Mesodermal cell (in vitro differentiated cells): ENCODE results near the gene MAP1LC3B2.

Experiments
- H3K27ac ChIP-seq: 2 replicates; pipeline ENCODE4 v1.7.0; 2013; ENCODE audit warnings: mild to moderate bottlenecking, low read depth, low read length, moderate library complexity; ENCODE audit not compliant: severe bottlenecking
- H3K36me3 ChIP-seq: 2 replicates; pipeline ENCODE4 v1.7.1; 2013; ENCODE audit warnings: mild to moderate bottlenecking, low read length, moderate library complexity; ENCODE audit not compliant: control insufficient read depth, insufficient read depth
- H3K4me1 ChIP-seq: one replicate; pipeline ENCODE4 v1.7.1; 2013; ENCODE audit warnings: mild to moderate bottlenecking, low read length; ENCODE audit not compliant: insufficient read depth, control insufficient read depth, poor library complexity, severe bottlenecking
- H3K4me3 ChIP-seq: 2 replicates; pipeline ENCODE4 v1.7.0; 2013; ENCODE audit warnings: low read length, control low read depth, mild to moderate bottlenecking; ENCODE audit not compliant: insufficient read depth, poor library complexity, severe bottlenecking; ENCODE audit errors: extremely low read depth
- H3K9me3 ChIP-seq: 2 replicates; pipeline ENCODE4 v1.7.1; 2013; ENCODE audit warnings: mild to moderate bottlenecking, low read length, moderate library complexity; ENCODE audit not compliant: control insufficient read depth
- WGBS, 2 experiments: methylation state at CpG; one replicate each; pipeline ENCODE4 v1.1.5; 2013; ENCODE audit warnings: missing lambda C conversion rate in 2 of 2; ENCODE audit not compliant: insufficient coverage in 2 of 2; 5-methylcytosine and 5-hydroxymethylcytosine counted together

The MAP1LC3B2 gene

DNA sequence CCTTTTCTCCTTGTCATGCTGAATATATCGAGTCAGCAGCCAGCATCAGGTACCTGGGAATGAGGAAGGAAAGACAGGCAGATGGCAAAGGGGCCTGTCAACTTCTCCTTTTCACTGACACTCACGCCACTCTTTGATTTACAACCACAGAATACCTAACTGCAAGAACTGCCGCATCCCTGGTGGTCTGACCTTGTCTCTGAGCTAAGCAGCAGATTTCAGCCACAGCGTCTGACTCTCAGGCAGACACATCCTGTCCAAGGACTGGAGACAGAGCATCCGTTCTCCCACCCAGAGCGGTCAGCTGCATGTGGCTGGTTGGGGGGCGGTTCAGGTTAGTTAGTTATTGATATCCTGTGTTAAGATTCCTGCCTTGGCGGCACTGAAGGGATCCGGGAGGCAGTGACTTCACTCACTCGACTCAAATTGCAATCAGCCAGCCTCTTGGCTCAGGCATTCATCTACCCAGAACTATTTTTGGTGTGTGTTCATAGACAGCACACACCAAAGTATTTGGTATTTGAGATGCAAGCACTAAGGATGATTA, 11.2 kb upstream of the MAP1LC3B2 start:
- H3K27ac ChIP-seq: no peak overlapping the region
- no peak overlapping the region for H3K4me3 ChIP-seq
- 81 to 94% methylated on average over 6 to 7 of the region's 10 CpGs for WGBS, 2 experiments
- peaks cover 18% of the 10 kb centered on the region for H3K4me1 ChIP-seq
- H3K9me3 ChIP-seq: no peaks in the 10 kb centered on the region
- no peaks in the 10 kb centered on the region for H3K36me3 ChIP-seq

DNA sequence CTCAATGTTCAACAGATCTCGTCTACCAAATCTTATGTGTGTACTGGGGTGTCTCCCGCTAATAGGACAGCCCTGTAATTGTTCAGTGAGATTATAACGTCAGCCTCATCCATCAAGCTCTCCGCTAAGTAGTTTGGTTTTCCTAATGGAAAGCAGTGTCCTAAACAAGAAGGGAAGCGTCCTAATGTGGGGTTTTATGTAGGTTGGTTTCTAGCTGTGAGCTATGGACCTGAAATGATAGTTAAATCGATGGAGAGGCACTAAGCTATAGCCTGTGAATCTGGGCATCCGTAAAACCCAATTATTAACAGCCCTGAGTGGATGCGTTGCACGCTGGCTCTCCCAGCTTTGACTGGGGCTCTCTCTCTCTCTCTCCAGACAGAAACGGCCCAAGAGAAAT, 9.2 kb upstream of the MAP1LC3B2 start:
- H3K27ac ChIP-seq: no peak overlapping the region
- H3K4me3 ChIP-seq: no peak overlapping the region
- peaks cover 18% of the 10 kb centered on the region for H3K4me1 ChIP-seq
- 89 to 97% methylated on average over 5 to 7 of the region's 10 CpGs for WGBS, 2 experiments
- H3K36me3 ChIP-seq: no peaks in the 10 kb centered on the region
- H3K9me3 ChIP-seq: no peaks in the 10 kb centered on the region

DNA sequence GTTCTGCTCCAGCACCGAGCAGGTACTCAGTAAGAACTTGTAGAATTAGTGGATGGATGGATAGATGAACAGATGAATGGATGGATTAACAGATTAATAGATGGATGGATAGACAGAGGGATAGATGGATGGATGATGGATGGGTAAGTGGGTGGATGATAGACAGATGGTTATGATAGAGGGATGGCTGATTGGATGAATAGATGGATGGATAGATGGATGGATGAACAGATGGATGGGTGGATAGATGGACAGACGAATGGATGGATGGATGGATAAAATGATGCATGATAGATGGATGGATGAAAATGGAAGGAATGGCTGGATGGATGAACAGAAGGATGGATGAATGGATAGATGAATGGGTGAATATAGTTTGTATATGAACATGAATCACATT, 8.0 kb upstream of the MAP1LC3B2 start:
- H3K4me3 ChIP-seq: no peak overlapping the region
- 97 to 100% methylated on average over 2 of the region's 2 CpGs for WGBS, 2 experiments
- H3K36me3 ChIP-seq: no peaks in the 10 kb centered on the region
- H3K9me3 ChIP-seq: no peaks in the 10 kb centered on the region
- H3K27ac ChIP-seq: no peak overlapping the region
- peaks cover 8% of the 10 kb centered on the region for H3K4me1 ChIP-seq

DNA sequence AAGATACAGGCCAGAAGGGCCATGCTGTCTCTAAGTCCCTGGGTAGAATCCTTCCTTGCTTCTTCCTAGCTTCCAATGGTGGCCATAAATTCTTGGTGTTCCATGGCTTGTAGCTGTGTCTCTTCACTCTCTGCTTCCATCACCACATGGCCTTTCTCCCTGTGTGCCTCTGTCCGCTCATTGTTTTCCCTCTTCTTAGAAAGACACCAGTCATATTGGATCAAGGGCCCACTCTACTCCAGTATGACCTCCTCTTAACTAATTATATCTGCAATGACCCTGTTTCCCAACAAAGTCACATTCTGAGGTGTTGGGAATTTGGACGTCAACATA, 7.6 kb upstream of the MAP1LC3B2 start:
- H3K9me3 ChIP-seq: no peaks in the 10 kb centered on the region
- H3K36me3 ChIP-seq: no peaks in the 10 kb centered on the region
- WGBS, 2 experiments: 88 to 100% methylated on average over 1 of the region's 2 CpGs
- H3K27ac ChIP-seq: no peak overlapping the region
- H3K4me3 ChIP-seq: no peak overlapping the region
- H3K4me1 ChIP-seq: peaks cover 6% of the 10 kb centered on the region

DNA sequence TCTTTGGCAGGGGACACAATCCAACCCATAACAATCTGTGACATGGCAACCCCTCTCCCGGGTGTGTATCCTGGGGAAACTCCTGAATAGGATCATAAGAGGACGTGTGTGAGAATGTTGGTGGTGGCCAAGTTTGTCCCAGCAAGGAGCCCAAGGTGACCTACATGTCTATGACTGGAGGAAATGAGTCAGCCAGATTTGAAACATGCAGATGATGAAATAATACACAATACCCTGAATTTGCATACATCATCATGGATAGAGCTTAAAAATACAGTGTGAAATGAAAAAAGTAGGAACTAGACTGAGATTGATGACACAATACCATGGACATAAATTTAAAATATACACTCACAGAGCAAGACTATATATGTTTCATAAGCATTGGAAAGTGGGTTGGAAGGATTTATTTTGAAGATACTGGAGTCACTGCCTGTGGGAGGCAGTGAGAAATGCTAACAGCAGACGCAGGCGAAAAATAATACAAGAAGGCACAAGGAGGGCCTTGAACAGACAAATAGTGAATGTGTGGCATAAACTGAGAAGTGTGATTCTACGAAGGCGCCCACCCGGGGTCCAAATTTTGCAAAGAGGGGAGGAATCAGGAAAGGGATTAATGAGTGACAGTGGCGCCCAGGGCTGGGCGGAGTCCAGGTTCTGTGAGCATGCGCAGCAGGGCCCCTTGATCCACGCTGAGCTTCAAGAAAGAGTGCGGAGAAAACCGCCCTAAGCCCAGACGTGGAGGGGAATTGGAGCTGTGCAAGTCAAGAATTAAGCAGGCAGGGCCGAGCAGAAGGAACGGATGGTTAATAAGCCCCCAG, 7.0 kb upstream of the MAP1LC3B2 start:
- 92 to 95% methylated on average over 11 to 14 of the region's 16 CpGs for WGBS, 2 experiments

DNA sequence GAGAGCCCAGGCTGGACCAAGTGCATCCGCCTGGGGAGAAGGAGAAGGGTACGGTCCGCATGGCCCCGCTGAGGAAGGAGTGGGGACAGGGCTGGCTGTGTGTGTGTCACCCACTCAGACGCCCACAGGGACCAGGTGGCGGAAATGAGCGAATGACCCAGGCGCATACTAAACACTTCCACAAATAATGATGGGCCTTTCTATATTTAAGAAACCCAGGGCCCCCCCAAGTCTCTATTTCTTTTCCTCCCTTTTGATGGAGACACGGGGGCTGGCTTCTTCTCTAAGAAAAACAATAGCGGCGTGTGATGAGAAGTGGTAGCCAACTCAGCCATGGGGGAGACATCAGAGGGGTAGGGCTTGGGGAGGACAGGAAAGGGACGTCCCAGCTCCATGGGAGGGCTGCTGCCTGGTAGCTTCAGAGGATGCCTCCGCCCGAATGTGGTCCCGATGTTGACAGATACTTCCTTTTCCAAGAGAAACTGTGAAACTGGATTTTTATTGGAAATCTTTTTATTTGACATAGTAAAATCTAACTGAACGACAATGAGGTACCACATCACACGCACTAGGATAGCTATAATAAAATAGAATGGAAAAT, 6.3 kb upstream of the MAP1LC3B2 start:
- 78 to 96% methylated on average over 4 to 9 of the region's 17 CpGs for WGBS, 2 experiments
- no peaks in the 10 kb centered on the region for H3K9me3 ChIP-seq
- H3K4me1 ChIP-seq: peaks cover 9% of the 10 kb centered on the region
- H3K4me3 ChIP-seq: no peak overlapping the region
- H3K36me3 ChIP-seq: no peaks in the 10 kb centered on the region
- H3K27ac ChIP-seq: no peak overlapping the region

More for the DNA sequence above, 7.0 kb upstream of the MAP1LC3B2 start:
- no peak overlapping the region for H3K27ac ChIP-seq
- no peaks in the 10 kb centered on the region for H3K36me3 ChIP-seq
- H3K9me3 ChIP-seq: no peaks in the 10 kb centered on the region
- no peak overlapping the region for H3K4me3 ChIP-seq
- peaks cover 6% of the 10 kb centered on the region for H3K4me1 ChIP-seq

DNA sequence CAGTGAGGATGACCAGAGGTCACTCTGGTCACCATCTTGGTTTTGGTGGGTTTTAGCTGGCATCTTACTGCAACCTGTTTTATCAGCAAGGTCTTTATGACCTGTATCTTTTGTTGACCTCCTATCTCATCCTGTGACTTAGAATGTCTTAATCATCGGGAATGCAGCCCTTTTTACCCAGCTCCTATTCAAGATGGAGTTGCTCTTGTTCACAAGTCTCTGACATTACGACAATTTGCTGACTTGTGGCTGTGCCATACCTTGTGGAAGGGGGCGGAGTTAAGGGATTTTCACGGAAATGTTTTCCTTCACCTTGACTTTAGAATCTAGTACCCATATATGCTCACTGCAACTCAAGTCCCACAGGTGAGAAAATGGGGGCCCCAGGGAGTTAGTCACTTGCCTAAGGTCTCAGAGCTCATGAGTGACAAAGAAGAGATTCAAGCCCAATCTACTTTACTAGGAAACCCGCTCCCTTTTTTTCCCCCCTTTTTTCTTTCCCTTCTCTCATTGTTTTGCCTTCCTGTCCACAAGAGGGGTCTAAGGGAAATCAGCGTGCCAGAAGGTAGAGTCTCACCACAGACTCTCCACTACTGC, 2.7 kb upstream of the MAP1LC3B2 start:
- WGBS, 2 experiments: 91 to 95% methylated on average over 5 to 6 of the region's 6 CpGs
- Histone ChIP-seq H3K27ac (no peak overlapping the region), H3K36me3 (no peaks in the 10 kb centered on the region), H3K4me1 (peaks cover 4% of the 10 kb centered on the region), H3K9me3 (no peaks in the 10 kb centered on the region), H3K4me3 (no peak overlapping the region)

DNA sequence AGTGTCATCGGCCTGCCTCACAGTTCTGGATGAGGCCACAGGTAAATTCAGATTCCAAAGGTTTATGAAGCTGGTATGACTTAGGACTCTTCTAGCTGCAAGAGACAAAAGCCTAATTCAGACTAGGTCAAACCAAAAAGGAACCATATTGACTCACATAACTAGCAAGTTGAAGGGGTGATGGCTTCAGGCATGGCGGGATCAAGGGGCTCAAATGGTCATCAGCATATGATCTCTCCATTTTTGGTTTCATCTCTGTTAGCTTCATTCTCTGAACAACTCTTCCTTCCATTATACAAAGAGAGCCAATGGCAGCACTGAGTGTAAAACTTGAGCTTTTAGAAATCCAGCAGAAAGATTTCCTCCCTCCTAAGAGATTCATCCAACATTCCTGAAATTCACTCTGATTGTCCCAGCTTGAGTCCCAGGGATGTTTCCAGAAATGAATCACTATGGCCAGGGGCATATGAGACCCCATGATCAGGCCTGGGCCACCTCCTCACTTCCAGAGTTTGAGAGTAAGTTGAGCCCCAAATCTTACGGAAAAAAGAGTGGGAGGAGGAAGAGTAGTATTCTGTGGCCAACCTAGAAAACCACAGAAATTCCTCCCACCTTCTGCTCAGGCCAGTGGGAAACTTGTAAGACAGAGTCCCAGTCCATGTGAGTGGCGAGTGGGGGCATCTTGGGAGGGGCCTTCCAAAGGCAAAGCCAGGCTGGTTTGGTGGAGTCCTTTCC, 2.0 kb upstream of the MAP1LC3B2 start:
- Histone ChIP-seq H3K4me3 (no peak overlapping the region), H3K9me3 (no peaks in the 10 kb centered on the region), H3K4me1 (peaks cover 4% of the 10 kb centered on the region), H3K27ac (no peak overlapping the region), H3K36me3 (no peaks in the 10 kb centered on the region)
- 83 to 100% methylated on average over 1 to 2 of the region's 4 CpGs for WGBS, 2 experiments

DNA sequence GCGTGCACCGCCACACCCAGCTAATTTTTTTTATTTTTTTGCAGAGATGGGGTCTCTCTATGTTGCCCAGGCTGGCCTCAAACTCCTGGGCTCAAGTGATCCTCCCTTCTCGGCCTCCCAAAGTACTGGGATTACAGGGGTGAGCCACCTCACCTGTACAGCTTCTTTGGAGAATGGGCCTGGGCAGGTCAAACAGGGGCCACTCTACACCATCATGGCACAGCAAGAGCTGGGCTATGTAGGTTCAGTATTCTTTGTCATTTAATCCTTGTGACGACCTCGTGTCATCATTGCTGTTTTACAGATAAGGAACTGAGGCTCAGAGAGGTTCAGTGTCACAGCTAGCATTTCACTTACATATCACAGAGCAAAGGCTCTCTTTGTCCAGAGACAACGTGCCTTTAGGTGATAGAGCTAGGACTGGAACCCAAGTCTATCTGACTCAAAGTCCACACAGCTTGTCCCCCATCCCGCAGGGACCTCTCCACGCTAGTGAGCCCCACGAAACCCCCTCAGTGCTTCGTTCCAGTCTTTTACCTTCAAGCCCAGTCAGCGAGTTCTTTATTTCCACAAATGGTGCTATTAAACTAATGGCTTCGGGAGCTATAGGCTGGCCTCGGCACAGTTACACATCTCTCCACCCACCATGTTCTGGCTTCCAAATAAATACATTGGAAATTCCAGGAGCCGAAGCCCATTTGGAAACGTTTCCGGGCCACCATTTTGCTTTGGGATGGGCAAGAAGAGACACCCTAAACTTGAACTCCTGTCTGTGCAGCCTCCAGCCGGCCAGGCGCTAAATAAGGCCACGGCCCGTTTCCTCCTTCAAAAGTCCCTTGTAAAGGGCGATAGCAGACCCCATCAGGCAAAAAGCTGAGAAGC, 660 bp upstream of the MAP1LC3B2 start:
- no peaks in the 10 kb centered on the region for H3K9me3 ChIP-seq
- H3K36me3 ChIP-seq: no peaks in the 10 kb centered on the region
- 95 to 96% methylated on average over 20 of the region's 21 CpGs for WGBS, 2 experiments
- H3K4me1 ChIP-seq: peaks cover 4% of the 10 kb centered on the region
- no peak overlapping the region for H3K4me3 ChIP-seq
- H3K27ac ChIP-seq: no peak overlapping the region
